ENCODE results near the gene HSPG2. TPM values are rescaled to one million over a fixed set of nuclear protein-coding genes. Genes with fewer than 3 reads are reported as not detected.

Gene HSPG2
- total and polyA plus RNA-seq, 2 experiments from 2014 or later = 72.4 to 81.2 TPM

DNA sequence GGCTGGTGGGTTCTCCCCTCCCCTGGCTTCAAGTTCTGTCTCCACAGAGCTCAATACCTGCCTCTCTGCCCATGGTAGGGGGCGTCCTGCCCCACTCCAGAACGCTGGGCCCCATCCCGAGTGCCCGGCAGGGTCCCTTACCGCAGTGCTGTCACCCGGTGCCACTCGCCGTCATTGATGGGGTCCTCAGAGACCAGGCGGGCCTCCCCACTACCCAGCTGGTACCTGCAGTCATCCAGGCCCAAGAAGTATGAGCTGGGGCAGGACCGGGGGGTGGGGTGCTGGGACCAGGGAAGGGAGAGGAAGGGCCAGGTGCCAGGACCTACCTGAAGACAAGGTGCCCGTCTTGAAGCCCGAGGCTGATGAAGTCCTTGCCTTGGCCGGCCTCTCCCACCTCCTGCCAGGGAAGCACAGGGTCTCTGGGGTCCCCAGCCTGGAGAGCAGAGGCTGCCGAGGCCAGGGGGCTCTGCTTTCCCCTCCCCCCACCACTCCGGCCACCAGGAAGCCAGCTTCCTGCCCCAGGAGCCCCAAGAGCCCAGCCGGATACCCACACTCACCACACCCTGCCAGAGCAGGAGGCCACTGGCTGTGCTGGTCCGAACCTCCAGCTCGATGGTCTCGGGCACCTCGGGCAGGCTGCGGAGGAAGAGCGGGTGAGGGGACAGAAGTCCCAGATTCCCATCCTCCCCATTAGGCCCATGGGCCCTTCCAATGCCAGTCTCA, 113.0 kb downstream of the HSPG2 start:
- no peak for DNase-seq (ENCODE audit: low spot score)
- no peaks in the 10 kb centered on the region for H3K79me2 ChIP-seq
- no peaks in the 10 kb centered on the region for H3K4me1 ChIP-seq (ENCODE audit: insufficient read depth)
- no peak for TF ChIP-seq EZH2phosphoT487 (IDR thresholded peaks at IDR 0.05; ENCODE audit: low read depth, severe bottlenecking, unreplicated experiment)
- no peak for TF ChIP-seq CTCF (IDR thresholded peaks at IDR 0.05; ENCODE audit: poor library complexity)
- TF ChIP-seq EZH2 (IDR thresholded peaks at IDR 0.05; ENCODE audit: borderline replicate concordance) = no peak
- no peaks in the 10 kb centered on the region for H3K9me3 ChIP-seq (ENCODE audit: low read depth)
- H3K4me2 ChIP-seq = no peak overlapping the region
- H4K20me1 ChIP-seq (ENCODE audit: insufficient read depth, poor library complexity, severe bottlenecking) = no peaks in the 10 kb centered on the region
- no peaks in the 10 kb centered on the region for H3K36me3 ChIP-seq (replicated peaks; ENCODE audit: insufficient read depth, low read depth)
- H3K9me2 ChIP-seq (replicated peaks; ENCODE audit: insufficient read depth) = no peaks in the 10 kb centered on the region
- 96% methylated on average over 20 of the region's 22 CpGs for WGBS (ENCODE audit: low lambda C conversion rate, missing lambda C conversion rate)
- H3K4me3 ChIP-seq = no peak overlapping the region
- no peak overlapping the region for H2AFZ ChIP-seq
- H3K27me3 ChIP-seq = no peaks in the 10 kb centered on the region
- H3K27ac ChIP-seq = no peak overlapping the region

DNA sequence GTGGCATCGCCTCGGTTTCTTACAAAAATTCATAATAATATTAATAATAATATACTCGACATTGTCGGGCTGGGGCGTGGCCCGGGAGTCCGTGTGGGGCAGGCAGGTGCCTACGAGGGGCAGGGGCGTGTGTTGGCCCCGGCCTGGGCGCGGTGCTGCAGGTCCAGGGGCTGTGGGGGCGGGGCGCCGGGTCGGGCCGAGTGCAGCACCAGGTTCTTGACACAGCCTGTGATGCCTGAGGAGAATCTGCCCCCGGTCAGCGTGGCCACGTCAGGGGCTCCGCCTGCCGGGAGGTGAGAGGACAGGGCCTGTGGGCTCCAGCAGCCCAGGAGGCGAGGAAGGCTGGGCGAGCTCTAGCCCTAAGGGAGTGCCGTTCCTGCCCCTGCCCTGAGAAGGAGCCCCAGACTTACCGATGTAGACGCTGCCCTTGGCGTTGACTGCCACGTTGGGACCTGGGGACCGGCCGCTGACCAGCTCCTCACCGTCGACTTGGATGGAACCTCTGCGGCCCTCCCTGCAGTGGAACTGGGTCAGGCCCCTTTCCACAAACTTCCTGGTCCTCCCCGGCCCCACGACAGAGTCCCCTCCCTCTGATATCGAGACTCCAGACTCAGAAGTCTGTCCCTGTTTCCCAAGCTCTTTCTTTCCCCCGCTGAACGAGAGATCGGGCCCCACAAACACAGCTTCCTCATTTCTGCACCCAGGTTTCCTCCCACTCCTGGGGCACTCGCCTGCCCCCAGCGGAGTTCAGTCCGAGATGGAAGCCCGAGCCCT, 113.7 kb downstream of the HSPG2 start:
- no peak overlapping the region for H3K4me3 ChIP-seq
- H2AFZ ChIP-seq = no peak overlapping the region
- no peaks in the 10 kb centered on the region for H4K20me1 ChIP-seq (ENCODE audit: insufficient read depth, poor library complexity, severe bottlenecking)
- H3K9me2 ChIP-seq (replicated peaks; ENCODE audit: insufficient read depth) = no peaks in the 10 kb centered on the region
- H3K27ac ChIP-seq = no peak overlapping the region
- no peaks in the 10 kb centered on the region for H3K4me1 ChIP-seq (ENCODE audit: insufficient read depth)
- no peaks in the 10 kb centered on the region for H3K79me2 ChIP-seq
- WGBS (ENCODE audit: low lambda C conversion rate, missing lambda C conversion rate) = 95% methylated on average over 39 of the region's 44 CpGs
- DNase-seq (ENCODE audit: low spot score) = no peak
- H3K27me3 ChIP-seq = no peaks in the 10 kb centered on the region
- no peaks in the 10 kb centered on the region for H3K9me3 ChIP-seq (ENCODE audit: low read depth)
- no peak overlapping the region for H3K4me2 ChIP-seq
- H3K36me3 ChIP-seq (replicated peaks; ENCODE audit: insufficient read depth, low read depth) = no peaks in the 10 kb centered on the region
- TF ChIP-seq EZH2 (IDR thresholded peaks at IDR 0.05; ENCODE audit: borderline replicate concordance) (no peak), EZH2phosphoT487 (IDR thresholded peaks at IDR 0.05; ENCODE audit: low read depth, severe bottlenecking, unreplicated experiment) (no peak), CTCF (IDR thresholded peaks at IDR 0.05; ENCODE audit: poor library complexity) (no peak)

GRCh38 chr1:21822349-21822748, 114.8 kb downstream of the HSPG2 start:
- Histone ChIP-seq H3K79me2 (no peaks in the 10 kb centered on the region), H3K9me3 (ENCODE audit: low read depth) (no peaks in the 10 kb centered on the region), H3K27ac (no peak overlapping the region), H3K27me3 (no peaks in the 10 kb centered on the region), H3K4me1 (ENCODE audit: insufficient read depth) (no peaks in the 10 kb centered on the region), H3K36me3 (replicated peaks; ENCODE audit: insufficient read depth, low read depth) (no peaks in the 10 kb centered on the region), H3K4me2 (no peak overlapping the region), H4K20me1 (ENCODE audit: insufficient read depth, poor library complexity, severe bottlenecking) (no peaks in the 10 kb centered on the region), H3K9me2 (replicated peaks; ENCODE audit: insufficient read depth) (no peaks in the 10 kb centered on the region), H3K4me3 (no peak overlapping the region), H2AFZ (no peak overlapping the region)
- WGBS (ENCODE audit: low lambda C conversion rate, missing lambda C conversion rate) = 86% methylated on average over 4 of the region's 9 CpGs
- no peak for DNase-seq (ENCODE audit: low spot score)
- TF ChIP-seq EZH2 (IDR thresholded peaks at IDR 0.05; ENCODE audit: borderline replicate concordance) (no peak), CTCF (IDR thresholded peaks at IDR 0.05; ENCODE audit: poor library complexity) (no peak), EZH2phosphoT487 (IDR thresholded peaks at IDR 0.05; ENCODE audit: low read depth, severe bottlenecking, unreplicated experiment) (no peak)
